H9 (cell line): ENCODE results near the gene CAPN2. TPM values are rescaled to one million over a fixed set of nuclear protein-coding genes. Genes with fewer than 3 reads are reported as not detected.

Experiments used
- DNase-seq: peaks from one replicate; pipeline ENCODE4 v3.0.0-alpha.2; 2017
- H2AFZ ChIP-seq: one replicate; pipeline ENCODE4 v1.6.1; 2013; ENCODE audit warnings: mild to moderate bottlenecking, low read length, control low read depth, moderate library complexity
- H2AK5ac ChIP-seq: 2 replicates; pipeline ENCODE4 v1.6.1; 2013; ENCODE audit warnings: low read length, control low read depth, mixed read lengths; ENCODE audit not compliant: insufficient read length
- H2BK120ac ChIP-seq: one replicate; pipeline ENCODE4 v1.6.1; 2013; ENCODE audit warnings: low read depth, mild to moderate bottlenecking, low read length, control low read depth, inconsistent platforms; ENCODE audit not compliant: poor library complexity, severe bottlenecking
- H2BK12ac ChIP-seq: 2 replicates; pipeline ENCODE4 v1.6.1; 2013; ENCODE audit warnings: low read length, control low read depth, mixed read lengths, low read depth; ENCODE audit not compliant: insufficient read length
- H2BK15ac ChIP-seq: 2 replicates; pipeline ENCODE4 v1.6.1; 2013; ENCODE audit warnings: low read depth, low read length, control low read depth
- H2BK20ac ChIP-seq: one replicate; pipeline ENCODE4 v1.6.1; 2013; ENCODE audit warnings: low read depth, mild to moderate bottlenecking, low read length, control low read depth, inconsistent platforms; ENCODE audit not compliant: poor library complexity, severe bottlenecking
- H2BK5ac ChIP-seq: 2 replicates; pipeline ENCODE4 v1.6.1; 2013; ENCODE audit warnings: low read length, control low read depth, mixed read lengths; ENCODE audit not compliant: insufficient read length
- H3K14ac ChIP-seq: 2 replicates; pipeline ENCODE4 v1.6.1; 2013; ENCODE audit warnings: low read length, control low read depth; ENCODE audit not compliant: insufficient read depth
- H3K18ac ChIP-seq: 2 replicates; pipeline ENCODE4 v1.6.1; 2013; ENCODE audit warnings: low read depth, mild to moderate bottlenecking, mixed read lengths, low read length, control low read depth; ENCODE audit not compliant: insufficient read length
- H3K23ac ChIP-seq: 2 replicates; pipeline ENCODE4 v1.6.1; 2013; ENCODE audit warnings: low read length, control low read depth, mixed read lengths, low read depth; ENCODE audit not compliant: insufficient read length
- H3K23me2 ChIP-seq: 2 replicates; pipeline ENCODE4 v1.6.1; 2013; ENCODE audit warnings: low read depth, mild to moderate bottlenecking, mixed read lengths, low read length, control low read depth; ENCODE audit not compliant: insufficient read length, poor library complexity, severe bottlenecking
- H3K27ac ChIP-seq: 2 replicates; pipeline ENCODE4 v1.5.1; 2013; ENCODE audit warnings: low read length, control low read depth, mixed read lengths, low read depth; ENCODE audit not compliant: insufficient read length
- H3K27me3 ChIP-seq: 2 replicates; pipeline ENCODE4 v1.6.1; 2013; ENCODE audit warnings: low read length, control low read depth, inconsistent platforms; ENCODE audit not compliant: insufficient read depth
- H3K4ac ChIP-seq: 2 replicates; pipeline ENCODE4 v1.6.1; 2013; ENCODE audit warnings: low read depth, mild to moderate bottlenecking, control low read depth, inconsistent platforms, low read length, moderate library complexity
- H3K4me1 ChIP-seq: 2 replicates; pipeline ENCODE4 v1.6.1; 2013; ENCODE audit warnings: low read length, control low read depth, inconsistent platforms; ENCODE audit not compliant: insufficient read depth
- H3K4me2 ChIP-seq: 2 replicates; pipeline ENCODE4 v1.6.1; 2013; ENCODE audit warnings: low read length, control low read depth, mixed read lengths; ENCODE audit not compliant: insufficient read length, insufficient read depth
- H3K56ac ChIP-seq: 2 replicates; pipeline ENCODE4 v1.6.1; 2013; ENCODE audit warnings: low read depth, mild to moderate bottlenecking, mixed read lengths, low read length, control low read depth; ENCODE audit not compliant: insufficient read length
- H3K79me1 ChIP-seq: 2 replicates; pipeline ENCODE4 v1.6.1; 2013; ENCODE audit warnings: low read depth, mild to moderate bottlenecking, moderate library complexity, low read length, control low read depth, inconsistent platforms; ENCODE audit not compliant: insufficient read depth, poor library complexity, severe bottlenecking
- H3K79me2 ChIP-seq: 2 replicates; pipeline ENCODE4 v1.6.1; 2013; ENCODE audit warnings: low read length, control low read depth, inconsistent platforms; ENCODE audit not compliant: insufficient read depth
- H3K9ac ChIP-seq: 2 replicates; pipeline ENCODE4 v1.6.1; 2013; ENCODE audit warnings: low read length, control low read depth, mixed read lengths; ENCODE audit not compliant: insufficient read length; ENCODE audit errors: extremely low read depth
- H3K9me3 ChIP-seq: one replicate; pipeline ENCODE4 v1.6.1; 2013; ENCODE audit warnings: low read depth, low read length, inconsistent platforms; ENCODE audit not compliant: control insufficient read depth
- H3T11ph ChIP-seq: one replicate; pipeline ENCODE4 v1.6.1; 2013; ENCODE audit warnings: mild to moderate bottlenecking, low read length, control low read depth, inconsistent platforms
- H4K20me1 ChIP-seq: one replicate; pipeline ENCODE4 v1.6.1; 2013; ENCODE audit not compliant: control insufficient read depth, insufficient read length, insufficient read depth
- H4K5ac ChIP-seq: 2 replicates; pipeline ENCODE4 v1.6.1; 2013; ENCODE audit warnings: low read depth, mild to moderate bottlenecking, mixed read lengths, low read length, control low read depth; ENCODE audit not compliant: insufficient read length
- H4K8ac ChIP-seq: replicated peaks from 2 replicates; pipeline ENCODE4 v1.6.1; 2013; ENCODE audit warnings: low read length, control low read depth, mixed read lengths, low read depth; ENCODE audit not compliant: insufficient read length
- H4K91ac ChIP-seq: 2 replicates; pipeline ENCODE4 v1.6.1; 2013; ENCODE audit warnings: low read depth, mild to moderate bottlenecking, moderate library complexity, mixed read lengths, low read length, control low read depth; ENCODE audit not compliant: insufficient read length
- H3K27ac Mint-ChIP-seq, 3 experiments: 2 replicates in 2 of 3; 3 replicates in 1 of 3; pipeline ENCODE4 v1.8.0; 2020 to 2021; ENCODE audit warnings: mixed read lengths in 3 of 3, mild to moderate bottlenecking in 1 of 3, moderate library complexity in 1 of 3
- H3K27me3 Mint-ChIP-seq: 2 replicates; pipeline ENCODE4 v1.8.0; 2021; ENCODE audit warnings: low read depth, mild to moderate bottlenecking, moderate library complexity, mixed read lengths
- H3K36me3 Mint-ChIP-seq, 3 experiments: 2 replicates in 2 of 3; 3 replicates in 1 of 3; pipeline ENCODE4 v1.8.0; 2020 to 2021; ENCODE audit warnings: low read depth in 3 of 3, mixed read lengths in 3 of 3; ENCODE audit not compliant: insufficient read depth in 1 of 3
- H3K4me1 Mint-ChIP-seq, 2 experiments: 2 replicates each; pipeline ENCODE4 v1.8.0; 2020; ENCODE audit warnings: mixed read lengths in 2 of 2
- H3K4me3 Mint-ChIP-seq, 2 experiments: 2 replicates in 1 of 2; 3 replicates in 1 of 2; pipeline ENCODE4 v1.8.0; 2020 to 2021; ENCODE audit warnings: mild to moderate bottlenecking in 2 of 2, mixed read lengths in 2 of 2, moderate library complexity in 1 of 2
- H3K9me3 Mint-ChIP-seq, 2 experiments: 2 replicates in 1 of 2; 3 replicates in 1 of 2; pipeline ENCODE4 v1.8.0; 2020; ENCODE audit warnings: mild to moderate bottlenecking in 2 of 2, mixed read lengths in 2 of 2, moderate library complexity in 1 of 2
- WGBS: extraction: QIAGEN DNeasy Blood & Tissue Kit; methylation state at CpG from one replicate; pipeline ENCODE4 v1.1.7; 2013; ENCODE audit warnings: missing lambda C conversion rate, low lambda C conversion rate, mixed read lengths; ENCODE audit not compliant: insufficient read length; ENCODE audit errors: extremely low coverage; 5-methylcytosine and 5-hydroxymethylcytosine counted together
- total RNA-seq: library from RNA; stranded (reverse); gene quantifications from 2 replicates; pipeline ENCODE4 v1.2.1, GENCODE V29; 2021
- TF ChIP-seq, protein P1 (sequence below): fragments of 200-600 bp; sonication (generic); conservative IDR thresholded peaks from 3 replicates; pipeline ENCODE4 v1.8.0; 2021; ENCODE audit warnings: antibody characterized with exemption, mild to moderate bottlenecking

Gene CAPN2
- total RNA-seq, 1 experiment from 2014 or later = 32.2 TPM

DNA sequence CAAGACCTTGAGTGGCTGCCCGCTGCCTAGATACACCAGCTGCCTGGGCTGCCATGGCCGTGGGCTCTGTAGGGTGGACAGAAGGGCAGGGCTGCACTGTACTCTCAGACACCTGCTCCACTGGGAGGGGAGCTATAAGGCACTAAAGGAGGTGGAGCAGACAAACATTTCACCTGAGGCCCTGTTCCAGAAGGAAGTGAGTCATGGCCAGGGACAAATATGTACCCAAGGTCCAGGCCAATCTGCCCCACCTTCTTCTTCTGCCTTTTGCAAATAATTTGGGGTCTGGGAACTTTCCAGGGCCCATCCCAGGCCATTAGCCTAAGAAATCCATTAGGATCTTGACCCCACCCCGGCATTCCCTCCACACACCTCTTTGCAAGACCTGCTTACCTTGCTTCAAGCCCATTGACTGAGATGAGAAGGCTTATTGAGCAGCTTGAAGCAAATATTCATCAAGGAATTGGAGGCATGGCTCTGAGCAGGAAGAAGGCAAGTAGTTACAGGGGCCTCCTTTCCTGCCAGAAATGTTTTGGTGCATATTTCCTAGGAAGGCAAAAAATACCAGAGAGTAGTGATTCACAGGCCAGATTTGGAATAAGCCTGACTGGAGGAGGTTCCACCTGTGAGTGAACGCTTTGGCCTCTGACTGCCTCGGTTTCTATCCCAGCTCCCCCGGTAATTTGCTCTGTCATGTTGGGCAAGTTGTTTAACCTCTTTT is 46.6 kb upstream of the CAPN2 start, which contains the start of gene CAPN8:
TSS of gene CAPN8 (minus strand) at position 110 of the 721 bp plus-strand sequence. CDS start at position 55, 55 bp downstream.
- H3K23me2 ChIP-seq = no peaks in the 10 kb centered on the region
- H2BK20ac ChIP-seq = no peak within 1 kb of the TSS
- H3K27me3 ChIP-seq = no peaks in the 10 kb centered on the region
- H3T11ph ChIP-seq = no peak within 1 kb of the TSS
- H3K23ac ChIP-seq = no peak within 1 kb of the TSS
- Mint-ChIP-seq H3K9me3 (no peaks in the 10 kb centered on the region), H3K27ac (no peak within 1 kb of the TSS), H3K36me3 (no peaks in the 10 kb centered on the region), H3K4me3 (no peak within 1 kb of the TSS), H3K4me1 (peaks cover 2 to 4% of the 10 kb centered on the region in 2 experiments), H3K27me3 (no peaks in the 10 kb centered on the region; the same call in 1 of the 2 replicates)
- no peak within 1 kb of the TSS for H3K14ac ChIP-seq
- no peak within 1 kb of the TSS for H2BK12ac ChIP-seq
- H4K91ac ChIP-seq = no peak within 1 kb of the TSS
- no peak within 1 kb of the TSS for H4K5ac ChIP-seq
- WGBS = no CpG with 5 or more reads among the region's 6 CpGs
- H2AK5ac ChIP-seq = no peak within 1 kb of the TSS
- no peaks in the 10 kb centered on the region for H3K79me2 ChIP-seq
- H3K56ac ChIP-seq = no peak within 1 kb of the TSS
- no peak within 1 kb of the TSS for H4K8ac ChIP-seq
- H2AFZ ChIP-seq = no peak within 1 kb of the TSS
- H4K20me1 ChIP-seq = no peaks in the 10 kb centered on the region
- DNase-seq = no peak
- H3K18ac ChIP-seq = no peak within 1 kb of the TSS
- H3K4ac ChIP-seq = no peak within 1 kb of the TSS
- H3K9me3 ChIP-seq = no peaks in the 10 kb centered on the region
- TF ChIP-seq, protein P1, sequence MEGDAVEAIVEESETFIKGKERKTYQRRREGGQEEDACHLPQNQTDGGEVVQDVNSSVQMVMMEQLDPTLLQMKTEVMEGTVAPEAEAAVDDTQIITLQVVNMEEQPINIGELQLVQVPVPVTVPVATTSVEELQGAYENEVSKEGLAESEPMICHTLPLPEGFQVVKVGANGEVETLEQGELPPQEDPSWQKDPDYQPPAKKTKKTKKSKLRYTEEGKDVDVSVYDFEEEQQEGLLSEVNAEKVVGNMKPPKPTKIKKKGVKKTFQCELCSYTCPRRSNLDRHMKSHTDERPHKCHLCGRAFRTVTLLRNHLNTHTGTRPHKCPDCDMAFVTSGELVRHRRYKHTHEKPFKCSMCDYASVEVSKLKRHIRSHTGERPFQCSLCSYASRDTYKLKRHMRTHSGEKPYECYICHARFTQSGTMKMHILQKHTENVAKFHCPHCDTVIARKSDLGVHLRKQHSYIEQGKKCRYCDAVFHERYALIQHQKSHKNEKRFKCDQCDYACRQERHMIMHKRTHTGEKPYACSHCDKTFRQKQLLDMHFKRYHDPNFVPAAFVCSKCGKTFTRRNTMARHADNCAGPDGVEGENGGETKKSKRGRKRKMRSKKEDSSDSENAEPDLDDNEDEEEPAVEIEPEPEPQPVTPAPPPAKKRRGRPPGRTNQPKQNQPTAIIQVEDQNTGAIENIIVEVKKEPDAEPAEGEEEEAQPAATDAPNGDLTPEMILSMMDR = no peak
- H3K27ac ChIP-seq = no peak within 1 kb of the TSS
- H3K4me2 ChIP-seq = no peak within 1 kb of the TSS
- H3K9ac ChIP-seq = no peak within 1 kb of the TSS
- H3K79me1 ChIP-seq = no peaks in the 10 kb centered on the region
- no peak within 1 kb of the TSS for H2BK5ac ChIP-seq
- H3K4me1 ChIP-seq = no peaks in the 10 kb centered on the region
- no peak within 1 kb of the TSS for H2BK15ac ChIP-seq
- no peak within 1 kb of the TSS for H2BK120ac ChIP-seq
